Measurements from ENCODE around the gene CDK17.
A peak's percentile ranks its signal among the peaks of the same experiment; 100 is the strongest.

The CDK17 gene

DNA sequence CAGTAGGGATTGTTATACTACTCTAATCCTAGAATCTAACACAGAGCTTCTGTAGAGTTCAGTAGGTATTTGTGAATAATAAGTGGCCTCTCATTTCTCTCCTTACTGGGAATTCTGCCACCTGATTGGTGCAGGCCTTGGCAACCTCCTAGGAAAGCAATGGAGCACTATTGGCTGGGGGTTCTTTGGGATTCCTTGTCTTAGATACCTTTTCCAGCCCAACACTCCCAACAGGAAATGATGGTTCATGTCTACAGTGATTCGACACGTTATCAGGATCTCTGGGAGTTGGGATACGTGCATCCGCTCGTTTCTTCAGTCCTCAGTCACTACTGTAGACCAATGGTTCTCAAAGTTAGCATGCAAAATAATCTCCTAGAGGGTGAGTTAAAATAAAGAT is 138.7 kb downstream of the CDK17 start:
- H3K4me1 ChIP-seq (ENCODE audit: control insufficient read depth in 2 of 2, insufficient read depth in 2 of 2, low read length in 2 of 2) = no peaks in the 10 kb centered on the region
- H3K36me3 ChIP-seq (ENCODE audit: control insufficient read depth in 2 of 2, insufficient read depth in 2 of 2, low read length in 2 of 2) = peaks cover 5 to 14% of the 10 kb centered on the region in 2 donors
- H3K9me3 ChIP-seq (ENCODE audit: control insufficient read depth in 2 of 2, low read length in 2 of 2) = no peaks in the 10 kb centered on the region
- no peak overlapping the region for H3K27ac ChIP-seq (ENCODE audit: low read depth in 2 of 2, low read length in 2 of 2)
- H3K9ac ChIP-seq (ENCODE audit: low read depth in 1 of 2, low read length in 2 of 2) = no peak overlapping the region
- no peaks in the 10 kb centered on the region for H3K27me3 ChIP-seq (ENCODE audit: control insufficient read depth in 2 of 2, insufficient read depth in 2 of 2, low read length in 2 of 2)
- no peak overlapping the region for H3K4me3 ChIP-seq (ENCODE audit: low read length in 2 of 2)

- Histone ChIP-seq H3K4me1 (ENCODE audit: control insufficient read depth in 2 of 2, insufficient read depth in 2 of 2, low read length in 2 of 2) (no peaks in the 10 kb centered on the region), H3K9me3 (ENCODE audit: control insufficient read depth in 2 of 2, low read length in 2 of 2) (no peaks in the 10 kb centered on the region), H3K36me3 (ENCODE audit: control insufficient read depth in 2 of 2, insufficient read depth in 2 of 2, low read length in 2 of 2) (peaks cover 5 to 14% of the 10 kb centered on the region in 2 donors), H3K9ac (ENCODE audit: low read depth in 1 of 2, low read length in 2 of 2) (no peak overlapping the region), H3K27ac (ENCODE audit: low read depth in 2 of 2, low read length in 2 of 2) (no peak overlapping the region), H3K4me3 (ENCODE audit: low read length in 2 of 2) (no peak overlapping the region), H3K27me3 (ENCODE audit: control insufficient read depth in 2 of 2, insufficient read depth in 2 of 2, low read length in 2 of 2) (no peaks in the 10 kb centered on the region)
Observed at GRCh38 chr12:96260644-96261043, 139.6 kb downstream of the CDK17 start.

- Histone ChIP-seq H3K9me3 (ENCODE audit: control insufficient read depth in 2 of 2, low read length in 2 of 2) (no peaks in the 10 kb centered on the region), H3K9ac (ENCODE audit: low read depth in 1 of 2, low read length in 2 of 2) (no peak overlapping the region), H3K4me3 (ENCODE audit: low read length in 2 of 2) (no peak overlapping the region), H3K4me1 (ENCODE audit: control insufficient read depth in 2 of 2, insufficient read depth in 2 of 2, low read length in 2 of 2) (no peaks in the 10 kb centered on the region), H3K36me3 (ENCODE audit: control insufficient read depth in 2 of 2, insufficient read depth in 2 of 2, low read length in 2 of 2) (peaks cover 5 to 14% of the 10 kb centered on the region in 2 donors), H3K27me3 (ENCODE audit: control insufficient read depth in 2 of 2, insufficient read depth in 2 of 2, low read length in 2 of 2) (no peaks in the 10 kb centered on the region), H3K27ac (ENCODE audit: low read depth in 2 of 2, low read length in 2 of 2) (no peak overlapping the region)
Observed at GRCh38 chr12:96260231-96260630, 140.0 kb downstream of the CDK17 start.

DNA sequence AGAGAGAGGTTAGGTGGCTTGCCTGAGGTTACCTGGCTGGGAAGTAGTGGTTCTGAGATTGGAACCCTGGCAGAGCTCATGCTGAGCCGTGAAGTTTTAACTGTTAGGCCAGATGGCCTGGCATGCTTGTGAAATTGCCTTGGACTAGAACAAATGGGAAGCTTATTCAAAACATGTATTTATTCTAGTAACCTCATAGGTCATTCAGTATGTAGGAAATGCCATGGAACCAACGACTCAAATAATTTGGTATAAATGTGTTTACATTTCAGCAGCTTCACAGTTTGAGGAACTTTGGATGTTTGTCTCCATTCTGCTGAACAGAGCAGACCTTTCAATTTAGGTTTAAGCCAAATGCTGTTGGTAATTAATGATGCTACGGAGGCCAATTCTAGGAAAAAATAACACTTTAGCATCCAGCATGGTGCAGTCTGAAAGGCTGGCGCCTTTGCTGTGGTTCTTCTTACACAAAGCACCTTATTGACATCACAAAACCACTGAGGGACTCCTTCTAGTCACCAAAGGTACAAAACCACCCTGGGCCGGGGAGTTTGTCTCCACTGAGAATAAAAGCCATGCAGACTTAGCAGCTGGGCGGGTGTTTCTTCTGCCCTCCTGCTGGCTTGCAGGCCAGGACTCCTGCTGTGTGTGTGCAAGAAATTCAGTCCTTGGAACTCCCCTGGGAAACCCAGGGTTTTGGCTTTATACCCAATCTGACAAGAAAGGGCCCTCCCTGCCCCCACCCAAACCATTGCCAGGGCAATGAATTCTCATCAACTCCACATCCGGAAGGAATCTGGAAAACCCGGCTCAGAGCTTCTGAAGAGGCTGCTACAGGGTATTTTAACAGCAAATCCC is 141.9 kb downstream of the CDK17 start:
- Histone ChIP-seq H3K27me3 (ENCODE audit: control insufficient read depth in 2 of 2, insufficient read depth in 2 of 2, low read length in 2 of 2) (no peaks in the 10 kb centered on the region), H3K4me3 (ENCODE audit: low read length in 2 of 2) (no peak overlapping the region), H3K9ac (ENCODE audit: low read depth in 1 of 2, low read length in 2 of 2) (no peak overlapping the region), H3K4me1 (ENCODE audit: control insufficient read depth in 2 of 2, insufficient read depth in 2 of 2, low read length in 2 of 2) (peaks cover 0 to 6% of the 10 kb centered on the region in 2 donors), H3K9me3 (ENCODE audit: control insufficient read depth in 2 of 2, low read length in 2 of 2) (no peaks in the 10 kb centered on the region), H3K27ac (ENCODE audit: low read depth in 2 of 2, low read length in 2 of 2) (peak overlapping the region; percentile 5 to 9), H3K36me3 (ENCODE audit: control insufficient read depth in 2 of 2, insufficient read depth in 2 of 2, low read length in 2 of 2) (peaks cover 5 to 11% of the 10 kb centered on the region in 2 donors)

GRCh38 chr12:96257550-96258103 is 142.6 kb downstream of the CDK17 start:
- no peak overlapping the region for H3K4me3 ChIP-seq (ENCODE audit: low read length in 2 of 2)
- H3K27me3 ChIP-seq (ENCODE audit: control insufficient read depth in 2 of 2, insufficient read depth in 2 of 2, low read length in 2 of 2) = no peaks in the 10 kb centered on the region
- no peaks in the 10 kb centered on the region for H3K9me3 ChIP-seq (ENCODE audit: control insufficient read depth in 2 of 2, low read length in 2 of 2)
- peak overlapping the region in 1 of 2 donors; percentile 5 for H3K27ac ChIP-seq (ENCODE audit: low read depth in 2 of 2, low read length in 2 of 2)
- H3K36me3 ChIP-seq (ENCODE audit: control insufficient read depth in 2 of 2, insufficient read depth in 2 of 2, low read length in 2 of 2) = peaks cover 5 to 11% of the 10 kb centered on the region in 2 donors
- H3K9ac ChIP-seq (ENCODE audit: low read depth in 1 of 2, low read length in 2 of 2) = no peak overlapping the region
- H3K4me1 ChIP-seq (ENCODE audit: control insufficient read depth in 2 of 2, insufficient read depth in 2 of 2, low read length in 2 of 2) = peaks cover 0 to 6% of the 10 kb centered on the region in 2 donors

- Histone ChIP-seq H3K36me3 (ENCODE audit: control insufficient read depth in 2 of 2, insufficient read depth in 2 of 2, low read length in 2 of 2) (peaks cover 7 to 9% of the 10 kb centered on the region in 2 donors), H3K9me3 (ENCODE audit: control insufficient read depth in 2 of 2, low read length in 2 of 2) (no peaks in the 10 kb centered on the region), H3K27me3 (ENCODE audit: control insufficient read depth in 2 of 2, insufficient read depth in 2 of 2, low read length in 2 of 2) (no peaks in the 10 kb centered on the region), H3K4me3 (ENCODE audit: low read length in 2 of 2) (no peak overlapping the region), H3K4me1 (ENCODE audit: control insufficient read depth in 2 of 2, insufficient read depth in 2 of 2, low read length in 2 of 2) (peaks cover 0 to 6% of the 10 kb centered on the region in 2 donors), H3K27ac (ENCODE audit: low read depth in 2 of 2, low read length in 2 of 2) (no peak overlapping the region), H3K9ac (ENCODE audit: low read depth in 1 of 2, low read length in 2 of 2) (no peak overlapping the region)
Observed at GRCh38 chr12:96256672-96257361, 143.4 kb downstream of the CDK17 start.

GRCh38 chr12:96255077-96255476 is 145.2 kb downstream of the CDK17 start:
- Histone ChIP-seq H3K9me3 (ENCODE audit: control insufficient read depth in 2 of 2, low read length in 2 of 2) (no peaks in the 10 kb centered on the region), H3K4me3 (ENCODE audit: low read length in 2 of 2) (no peak overlapping the region), H3K36me3 (ENCODE audit: control insufficient read depth in 2 of 2, insufficient read depth in 2 of 2, low read length in 2 of 2) (peaks cover 8 to 14% of the 10 kb centered on the region in 2 donors), H3K4me1 (ENCODE audit: control insufficient read depth in 2 of 2, insufficient read depth in 2 of 2, low read length in 2 of 2) (peaks cover 0 to 6% of the 10 kb centered on the region in 2 donors), H3K27ac (ENCODE audit: low read depth in 2 of 2, low read length in 2 of 2) (peak overlapping the region; percentile 39 to 52), H3K27me3 (ENCODE audit: control insufficient read depth in 2 of 2, insufficient read depth in 2 of 2, low read length in 2 of 2) (no peaks in the 10 kb centered on the region), H3K9ac (ENCODE audit: low read depth in 1 of 2, low read length in 2 of 2) (no peak overlapping the region)

DNA sequence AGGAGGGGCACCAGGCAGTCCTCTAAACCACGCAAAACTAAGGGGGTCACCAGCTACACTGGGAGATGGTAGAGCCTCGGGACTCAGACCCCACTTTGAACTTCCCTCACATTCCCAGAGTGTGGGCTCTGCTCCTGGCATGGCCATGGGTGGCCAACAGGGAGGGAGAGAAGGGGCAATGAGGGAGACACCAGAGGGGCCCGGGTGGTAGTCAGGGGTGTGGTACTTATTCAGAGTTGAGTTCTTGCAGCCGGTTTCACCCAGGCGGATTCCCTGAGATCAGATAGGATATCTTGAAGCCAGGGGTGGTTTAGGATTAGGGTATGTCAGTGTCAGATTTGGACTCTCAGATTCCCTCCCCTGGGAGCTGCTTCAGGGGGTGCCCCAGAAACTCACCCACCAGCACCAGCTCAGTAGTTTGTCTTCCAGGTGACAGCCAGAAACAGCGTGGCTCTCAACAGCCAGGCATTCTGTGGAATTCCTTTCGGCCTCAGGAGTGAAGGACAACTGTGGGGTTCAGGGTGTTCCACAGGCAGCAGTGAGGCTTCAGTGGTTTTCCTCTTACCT is 150.0 kb downstream of the CDK17 start:
- Histone ChIP-seq H3K27ac (ENCODE audit: low read depth in 2 of 2, low read length in 2 of 2) (no peak overlapping the region), H3K9ac (ENCODE audit: low read depth in 1 of 2, low read length in 2 of 2) (no peak overlapping the region), H3K9me3 (ENCODE audit: control insufficient read depth in 2 of 2, low read length in 2 of 2) (no peaks in the 10 kb centered on the region), H3K36me3 (ENCODE audit: control insufficient read depth in 2 of 2, insufficient read depth in 2 of 2, low read length in 2 of 2) (peaks cover 24 to 26% of the 10 kb centered on the region in 2 donors), H3K4me1 (ENCODE audit: control insufficient read depth in 2 of 2, insufficient read depth in 2 of 2, low read length in 2 of 2) (peaks cover 0 to 6% of the 10 kb centered on the region in 2 donors), H3K27me3 (ENCODE audit: control insufficient read depth in 2 of 2, insufficient read depth in 2 of 2, low read length in 2 of 2) (no peaks in the 10 kb centered on the region), H3K4me3 (ENCODE audit: low read length in 2 of 2) (no peak overlapping the region)

- peaks cover 0 to 2% of the 10 kb centered on the region in 2 donors for H3K4me1 ChIP-seq (ENCODE audit: control insufficient read depth in 2 of 2, insufficient read depth in 2 of 2, low read length in 2 of 2)
- no peaks in the 10 kb centered on the region for H3K27me3 ChIP-seq (ENCODE audit: control insufficient read depth in 2 of 2, insufficient read depth in 2 of 2, low read length in 2 of 2)
- H3K27ac ChIP-seq (ENCODE audit: low read depth in 2 of 2, low read length in 2 of 2) = peak overlapping the region in 1 of 2 donors; percentile 44
- H3K9ac ChIP-seq (ENCODE audit: low read depth in 1 of 2, low read length in 2 of 2) = no peak overlapping the region
- H3K36me3 ChIP-seq (ENCODE audit: control insufficient read depth in 2 of 2, insufficient read depth in 2 of 2, low read length in 2 of 2) = peaks cover 24 to 26% of the 10 kb centered on the region in 2 donors
- no peaks in the 10 kb centered on the region for H3K9me3 ChIP-seq (ENCODE audit: control insufficient read depth in 2 of 2, low read length in 2 of 2)
- no peak overlapping the region for H3K4me3 ChIP-seq (ENCODE audit: low read length in 2 of 2)
Observed at GRCh38 chr12:96249196-96250118, 150.8 kb downstream of the CDK17 start.
